Endothelial cell of umbilical vein (primary cell): Measurements from ENCODE around the gene LRRC8D. TPM values are rescaled to one million over a fixed set of nuclear protein-coding genes. Genes with fewer than 3 reads are reported as not detected.
A peak's percentile ranks its signal among the peaks of the same experiment; 100 is the strongest.

Source experiments
- BruUV-seq: library from RNA; stranded (reverse); fragments of 400-500 nt; replicated peaks from 2 replicates; lab custom pipeline; 2021; lab: Mats Ljungman, UMichigan
- CTCF ChIA-PET: fragments of 300-600, 350-600 bp; sonication (Branson Sonifier 250); formaldehyde crosslinking; loops from one replicate; lab custom pipeline; 2021; ENCODE audit warnings: antibody characterized with exemption, inconsistent platforms; lab: Charles Lee
- POLR2A ChIA-PET: fragments of 300-600, 350-600 bp; sonication (Branson Sonifier 250); formaldehyde crosslinking; loops from one replicate; lab custom pipeline; 2021; ENCODE audit warnings: antibody characterized with exemption, inconsistent platforms; lab: Charles Lee
- DNase-seq: peaks from one replicate; pipeline ENCODE4 v3.0.0-alpha.2; 2011; ENCODE audit warnings: low read depth, low spot score
- FAIRE-seq: peaks from 2 replicates; lab custom pipeline; 2011; peaks lifted over from hg19 to GRCh38; lab: Jason Lieb, UNC
- H2AFZ ChIP-seq: 2 replicates; pipeline ENCODE4 v1.6.0; 2012; ENCODE audit warnings: low read depth, low read length, control low read depth, inconsistent platforms
- H3K27ac ChIP-seq: 2 replicates; pipeline ENCODE4 v1.5.1; 2011; ENCODE audit warnings: low read depth, mild to moderate bottlenecking, control low read depth, low read length, moderate library complexity; ENCODE audit not compliant: insufficient read depth
- H3K27me3 ChIP-seq, 2 experiments: 2 replicates each; pipeline versions ENCODE4 v1.6.0 to v1.6.1; 2011; ENCODE audit warnings: low read length in 2 of 2, mixed read lengths in 1 of 2; ENCODE audit not compliant: control insufficient read depth in 2 of 2, insufficient read depth in 2 of 2
- H3K36me3 ChIP-seq, 2 experiments: 2 replicates in 1 of 2; 3 replicates in 1 of 2; pipeline ENCODE4 v1.5.1; 2011; ENCODE audit warnings: low read length in 2 of 2, mild to moderate bottlenecking in 1 of 2, moderate library complexity in 1 of 2; ENCODE audit not compliant: control insufficient read depth in 2 of 2, insufficient read depth in 2 of 2; ENCODE audit errors: extremely low read depth in 1 of 2
- H3K4me1 ChIP-seq: 3 replicates; pipeline ENCODE4 v1.5.1; 2011; ENCODE audit warnings: mild to moderate bottlenecking, low read length; ENCODE audit not compliant: control insufficient read depth, insufficient read depth; ENCODE audit errors: extremely low read depth
- H3K4me2 ChIP-seq: 2 replicates; pipeline ENCODE4 v1.6.1; 2011; ENCODE audit warnings: low read length, control low read depth, mixed read lengths; ENCODE audit not compliant: insufficient read depth
- H3K4me3 ChIP-seq, 3 experiments: fragments of 200-600 bp in 1 of 3; sonication (generic), shearing (Covaris generic) in 1 of 3; replicated peaks in 1 of 3; 2 replicates each; pipeline ENCODE4 v1.5.1; 2011 to 2016; ENCODE audit warnings: control low read depth in 3 of 3, low read length in 3 of 3, mild to moderate bottlenecking in 2 of 3, inconsistent platforms in 1 of 3, low read depth in 1 of 3, moderate library complexity in 1 of 3; ENCODE audit not compliant: insufficient read depth in 1 of 3
- H3K79me2 ChIP-seq: 2 replicates; pipeline ENCODE4 v1.6.0; 2012; ENCODE audit warnings: low read length, inconsistent platforms; ENCODE audit not compliant: control insufficient read depth, insufficient read depth
- H3K9ac ChIP-seq: replicated peaks from 2 replicates; pipeline ENCODE3; 2011; ENCODE audit warnings: low read length, control low read depth; ENCODE audit not compliant: insufficient read depth; ENCODE audit errors: extremely low read depth
- H3K9me1 ChIP-seq: replicated peaks from 3 replicates; pipeline ENCODE4 v1.6.0; 2011; ENCODE audit warnings: mild to moderate bottlenecking, low read length; ENCODE audit not compliant: control insufficient read depth, insufficient read depth; ENCODE audit errors: extremely low read depth
- H3K9me3 ChIP-seq: replicated peaks from 2 replicates; pipeline ENCODE4 v1.5.1; 2012; ENCODE audit warnings: low read length, inconsistent platforms; ENCODE audit not compliant: control insufficient read depth, insufficient read depth
- H4K20me1 ChIP-seq: replicated peaks from 2 replicates; pipeline ENCODE3; 2011; ENCODE audit warnings: mild to moderate bottlenecking, low read length; ENCODE audit not compliant: control insufficient read depth, insufficient read depth; ENCODE audit errors: extremely low read depth
- EZH2 ChIP-seq: IDR thresholded peaks from 2 replicates; pipeline ENCODE4 v1.6.1; 2012; ENCODE audit warnings: borderline replicate concordance, low read depth, mild to moderate bottlenecking, moderate library complexity, low read length, inconsistent platforms; ENCODE audit not compliant: severe bottlenecking
- FOS ChIP-seq: IDR thresholded peaks from 2 replicates; pipeline ENCODE4 v1.6.1; 2011; ENCODE audit warnings: mild to moderate bottlenecking, low read length, moderate library complexity, borderline replicate concordance; ENCODE audit not compliant: insufficient read depth
- GATA2 ChIP-seq: IDR thresholded peaks from 2 replicates; pipeline ENCODE4 v1.7.0; 2011; ENCODE audit warnings: low read depth, mild to moderate bottlenecking, moderate library complexity, mixed read lengths, low read length; ENCODE audit not compliant: insufficient read length, insufficient read depth
- JUN ChIP-seq: IDR thresholded peaks from 2 replicates; pipeline ENCODE4 v1.6.1; 2011; ENCODE audit warnings: borderline replicate concordance, low read depth; ENCODE audit not compliant: insufficient read length, insufficient read depth
- MYC ChIP-seq: IDR thresholded peaks from one replicate; pipeline ENCODE4 v1.6.1; 2011; ENCODE audit warnings: mild to moderate bottlenecking, low read depth, low read length
- POLR2A ChIP-seq: IDR thresholded peaks from 2 replicates; pipeline ENCODE4 v1.6.1; 2012; ENCODE audit warnings: low read depth, mild to moderate bottlenecking, control low read depth, low read length
- POLR2AphosphoS5 ChIP-seq: IDR thresholded peaks from 2 replicates; pipeline ENCODE4 v1.6.1; 2012; ENCODE audit warnings: low read depth, mild to moderate bottlenecking, control low read depth, low read length, moderate library complexity; ENCODE audit not compliant: insufficient read depth
- dilution Hi-C: fragments of 300-500 bp; cut with MboI; formaldehyde crosslinking; loops from one replicate; pipeline ENCODE4 v1.15.0; 2019; ENCODE audit warnings: low sequenced_read_pairs; ENCODE audit not compliant: extremely low pct_ligation_motif_present
- intact Hi-C: fragments of 100-400 bp; cut with micrococcal nuclease; formaldehyde crosslinking; loops from one replicate; pipeline ENCODE4 v1.10.0; 2022
- polyA plus RNA-seq, 4 experiments: library from polyadenylated mRNA; depleted of rRNA in 3 of 4; stranded (reverse) in 3 of 4; unstranded in 1 of 4; fragments of >200 nt; gene quantifications; 2 replicates each; pipeline versions ENCODE4 v1.2.1 to v1.2.3, GENCODE V29; 2011 to 2012; ENCODE audit warnings: missing spikeins in 1 of 4
- total RNA-seq: library from RNA; stranded (reverse); gene quantifications from 2 replicates; pipeline ENCODE4 v1.2.3, GENCODE V29; 2021
- TF ChIP-seq, protein P1 (sequence below): IDR thresholded peaks from 2 replicates; pipeline ENCODE4 v1.6.1; 2011; ENCODE audit not compliant: insufficient read depth, insufficient read length
- TF ChIP-seq, protein P2 (sequence below), 2 donors: IDR thresholded peaks; 1 replicate in 1 of 2; 2 replicates in 1 of 2; pipeline ENCODE4 v1.5.1; 2011; ENCODE audit warnings: low read length in 2 of 2, mild to moderate bottlenecking in 2 of 2, moderate library complexity in 2 of 2, control low read depth in 1 of 2, inconsistent platforms in 1 of 2, low read depth in 1 of 2; ENCODE audit not compliant: insufficient read depth in 1 of 2; ENCODE audit errors: extremely low read depth in 1 of 2

Gene LRRC8D
- total and polyA plus RNA-seq, 2 donors (not counting 3 experiments of a cell fraction or from before 2014, with no cell fraction given) = 31.9 to 37.7 TPM

DNA sequence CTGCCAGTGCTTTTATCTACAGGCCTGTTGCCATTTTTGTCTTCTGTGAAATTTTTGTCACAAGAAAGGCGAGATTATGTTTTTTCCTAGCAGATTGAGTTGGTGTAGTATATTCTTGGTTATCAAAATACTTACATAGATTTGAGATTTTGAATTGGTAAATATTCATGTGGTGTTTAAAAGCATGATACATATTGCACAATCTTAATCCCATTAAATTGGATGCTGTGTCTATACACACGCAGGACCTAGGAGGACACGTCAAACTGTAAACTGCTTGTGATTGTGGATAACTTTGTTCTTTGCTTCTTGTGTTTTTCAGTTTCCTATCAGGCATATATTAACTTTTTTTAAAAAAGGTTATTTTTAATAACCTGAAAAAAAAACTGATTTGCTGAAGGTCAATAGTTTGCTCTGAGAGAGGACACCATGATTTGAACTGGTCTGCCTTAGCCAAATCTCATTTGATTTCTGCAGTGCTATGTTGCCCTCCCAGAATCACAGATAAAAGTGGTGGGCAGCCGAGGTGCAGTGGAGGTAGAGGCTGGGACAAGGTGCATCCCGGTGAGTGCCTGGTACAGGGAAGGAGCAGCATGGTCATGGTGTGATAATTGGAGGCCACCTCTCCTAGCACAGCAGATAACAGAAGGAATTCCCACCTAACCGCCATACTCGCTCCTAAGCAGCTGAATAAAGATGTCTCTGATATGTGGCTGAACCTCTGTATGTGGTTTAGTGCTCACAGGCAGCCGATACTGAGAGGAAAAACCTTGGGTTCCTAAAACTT, 76.7 kb downstream of the LRRC8D start:
- ChIA-PET CTCF (interaction anchor here (1.9 kb wide), 1 partner anchor 54 kb away, joined by 9 read pairs; no protein-coding TSS in a partner anchor), POLR2A (interaction anchor here (1.0 kb wide), 1 partner anchor 11 kb away, joined by 3 read pairs; no protein-coding TSS in a partner anchor)
- intact Hi-C loops (no loop called here), dilution Hi-C loops (no loop called here)
- FAIRE-seq = no peak
- H3K27me3 ChIP-seq = no peaks in the 10 kb centered on the region
- BruUV-seq = TSS peak; percentile 42
- TF ChIP-seq, protein P1, sequence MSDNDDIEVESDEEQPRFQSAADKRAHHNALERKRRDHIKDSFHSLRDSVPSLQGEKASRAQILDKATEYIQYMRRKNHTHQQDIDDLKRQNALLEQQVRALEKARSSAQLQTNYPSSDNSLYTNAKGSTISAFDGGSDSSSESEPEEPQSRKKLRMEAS = no peak
- no peak for TF ChIP-seq FOS
- no peak for TF ChIP-seq EZH2
- no peak for TF ChIP-seq JUN
- TF ChIP-seq, protein P2, sequence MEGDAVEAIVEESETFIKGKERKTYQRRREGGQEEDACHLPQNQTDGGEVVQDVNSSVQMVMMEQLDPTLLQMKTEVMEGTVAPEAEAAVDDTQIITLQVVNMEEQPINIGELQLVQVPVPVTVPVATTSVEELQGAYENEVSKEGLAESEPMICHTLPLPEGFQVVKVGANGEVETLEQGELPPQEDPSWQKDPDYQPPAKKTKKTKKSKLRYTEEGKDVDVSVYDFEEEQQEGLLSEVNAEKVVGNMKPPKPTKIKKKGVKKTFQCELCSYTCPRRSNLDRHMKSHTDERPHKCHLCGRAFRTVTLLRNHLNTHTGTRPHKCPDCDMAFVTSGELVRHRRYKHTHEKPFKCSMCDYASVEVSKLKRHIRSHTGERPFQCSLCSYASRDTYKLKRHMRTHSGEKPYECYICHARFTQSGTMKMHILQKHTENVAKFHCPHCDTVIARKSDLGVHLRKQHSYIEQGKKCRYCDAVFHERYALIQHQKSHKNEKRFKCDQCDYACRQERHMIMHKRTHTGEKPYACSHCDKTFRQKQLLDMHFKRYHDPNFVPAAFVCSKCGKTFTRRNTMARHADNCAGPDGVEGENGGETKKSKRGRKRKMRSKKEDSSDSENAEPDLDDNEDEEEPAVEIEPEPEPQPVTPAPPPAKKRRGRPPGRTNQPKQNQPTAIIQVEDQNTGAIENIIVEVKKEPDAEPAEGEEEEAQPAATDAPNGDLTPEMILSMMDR (IDR thresholded peaks at IDR 0.05; ENCODE audit: extremely low read depth in 1 of 2, insufficient read depth in 1 of 2, low read depth in 1 of 2, low read length in 2 of 2) = no peak
- no peak for TF ChIP-seq POLR2A
- no peak for TF ChIP-seq GATA2
- no peak for TF ChIP-seq MYC
- no peak for TF ChIP-seq POLR2AphosphoS5
- H3K36me3 ChIP-seq = no peaks in the 10 kb centered on the region
- no peak overlapping the region for H3K9ac ChIP-seq
- no peak for DNase-seq
- no peaks in the 10 kb centered on the region for H3K9me3 ChIP-seq
- peak overlapping the region; percentile 23 for H3K4me2 ChIP-seq
- peaks cover 43% of the 10 kb centered on the region for H3K4me1 ChIP-seq
- no peak overlapping the region for H2AFZ ChIP-seq
- H4K20me1 ChIP-seq = no peaks in the 10 kb centered on the region
- no peaks in the 10 kb centered on the region for H3K9me1 ChIP-seq
- H3K4me3 ChIP-seq = no peak overlapping the region
- H3K79me2 ChIP-seq = peaks cover 4% of the 10 kb centered on the region
- H3K27ac ChIP-seq = peak overlapping the region; percentile 45
